ENCODE results near the gene AKT2. TPM values are rescaled to one million over a fixed set of nuclear protein-coding genes. Genes with fewer than 3 reads are reported as not detected.
"Not testable (repeated sequence)": the region's sequence is repeated elsewhere in the genome, so short reads cannot be mapped to it uniquely, and the experiment has no call there.

Gene AKT2
- total RNA-seq, 1 donor from 2014 or later, result 135 TPM

- ATAC-seq (no peak), DNase-seq (no peak)
- intact Hi-C loops (cut with micrococcal nuclease), result no loop called here
Observed at GRCh38 chr19:40228863-40229262, 56.3 kb downstream of the AKT2 start.

GRCh38 chr19:40228346-40228745 is 56.8 kb downstream of the AKT2 start:
- ATAC-seq (no peak), DNase-seq (no peak)
- intact Hi-C loops (cut with micrococcal nuclease), result no loop called here

GRCh38 chr19:40225440-40226305 is 59.5 kb downstream of the AKT2 start:
- intact Hi-C loops (cut with micrococcal nuclease), result no loop called here
- DNase-seq, result no peak
- no peak for ATAC-seq

- ATAC-seq (no peak), DNase-seq (no peak)
- intact Hi-C loops (cut with micrococcal nuclease), result no loop called here
Observed at GRCh38 chr19:40224342-40225150, 60.6 kb downstream of the AKT2 start.

- intact Hi-C loops (cut with micrococcal nuclease), result no loop called here
- ATAC-seq, result no peak
- no peak for DNase-seq
Observed at GRCh38 chr19:40223135-40223822, 61.9 kb downstream of the AKT2 start.

GRCh38 chr19:40221858-40222619 is 63.1 kb downstream of the AKT2 start:
- intact Hi-C loops (cut with micrococcal nuclease), result no loop called here
- peak; percentile 85 for ATAC-seq
- DNase-seq, result peak; percentile 56

- ATAC-seq, result no peak
- intact Hi-C loops (cut with micrococcal nuclease), result no loop called here
- DNase-seq, result no peak
Observed at GRCh38 chr19:40220674-40221073, 64.5 kb downstream of the AKT2 start.

- ATAC-seq (no peak), DNase-seq (no peak)
- intact Hi-C loops (cut with micrococcal nuclease), result no loop called here
Observed at GRCh38 chr19:40219721-40220276, 65.3 kb downstream of the AKT2 start.

GRCh38 chr19:40219029-40219428 is 66.1 kb downstream of the AKT2 start:
- intact Hi-C loops (cut with micrococcal nuclease); DNase-seq; ATAC-seq: not testable (repeated sequence)

GRCh38 chr19:40217934-40218890 is 66.9 kb downstream of the AKT2 start, which contains the start of gene TTC9B:
TSS of gene TTC9B (minus strand) at chr19:40218384. CDS start at chr19:40218381, 3 bp downstream.
- ATAC-seq (peak; percentile 5), DNase-seq (no peak)
- intact Hi-C loops (cut with micrococcal nuclease), result no loop called here

- no peak for ATAC-seq
- intact Hi-C loops (cut with micrococcal nuclease), result no loop called here
- no peak for DNase-seq
Observed at GRCh38 chr19:40217027-40217810, 67.9 kb downstream of the AKT2 start.

GRCh38 chr19:40216777-40217026 is 68.4 kb downstream of the AKT2 start:
- DNase-seq (no peak), ATAC-seq (no peak)
- intact Hi-C loops (cut with micrococcal nuclease), result no loop called here

GRCh38 chr19:40216013-40216776 is 69.0 kb downstream of the AKT2 start:
- no peak for DNase-seq
- ATAC-seq, result no peak
- intact Hi-C loops (cut with micrococcal nuclease), result no loop called here

- ATAC-seq, result no peak
- intact Hi-C loops (cut with micrococcal nuclease), result no loop called here
- no peak for DNase-seq
Observed at GRCh38 chr19:40214936-40215335, 70.2 kb downstream of the AKT2 start.

- no peak for DNase-seq
- no peak for ATAC-seq
- intact Hi-C loops (cut with micrococcal nuclease), result no loop called here
Observed at GRCh38 chr19:40213882-40214570, 71.1 kb downstream of the AKT2 start.
